Caco-2 (cell line): ENCODE data around the gene HES4. TPM values are rescaled to one million over a fixed set of nuclear protein-coding genes. Genes with fewer than 3 reads are reported as not detected.
A peak's percentile ranks its signal among the peaks of the same experiment; 100 is the strongest.

Experiments
- BruUV-seq: library from RNA; stranded (reverse); fragments of 400-500 nt; replicated peaks from 2 replicates; lab custom pipeline; 2021; lab: Mats Ljungman, UMichigan
- CTCF ChIA-PET: fragments of 300-600 bp; sonication (Branson Sonifier 250); formaldehyde crosslinking; loops from one replicate; lab custom pipeline; 2022; ENCODE audit warnings: antibody characterized with exemption; lab: Charles Lee
- POLR2A ChIA-PET: fragments of 300-600 bp; sonication (Branson Sonifier 250); formaldehyde crosslinking; loops from one replicate; lab custom pipeline; 2022; ENCODE audit warnings: antibody characterized with exemption; lab: Charles Lee
- DNase-seq, 2 experiments: peaks; one replicate each; pipeline versions ENCODE4 v3.0.0 to v3.0.0-alpha.2; 2020 to 2022
- H3K27me3 ChIP-seq: replicated peaks from 2 replicates; pipeline ENCODE4 v1.6.0; 2011; ENCODE audit warnings: low read length; ENCODE audit not compliant: control insufficient read depth, insufficient read depth
- H3K36me3 ChIP-seq: 2 replicates; pipeline ENCODE4 v1.5.1; 2011; ENCODE audit warnings: low read length; ENCODE audit not compliant: control insufficient read depth, insufficient read depth
- H3K4me1 ChIP-seq: fragments of 250-450 bp; sonication (Bioruptor Pico); 2 replicates; pipeline ENCODE4 v1.5.1; 2020; ENCODE audit warnings: mild to moderate bottlenecking
- H3K4me3 ChIP-seq: 2 replicates; pipeline ENCODE4 v1.5.1; 2011; ENCODE audit warnings: low read depth, mild to moderate bottlenecking, control low read depth, low read length
- H3K9me3 ChIP-seq: fragments of 250-450 bp; sonication (Bioruptor Pico); 2 replicates; pipeline ENCODE4 v1.5.1; 2020; ENCODE audit warnings: mild to moderate bottlenecking, moderate library complexity
- H3K27ac Mint-ChIP-seq: one replicate; pipeline ENCODE4 v1.8.0; 2022; ENCODE audit warnings: mixed read lengths; ENCODE audit not compliant: unreplicated experiment
- H3K27me3 Mint-ChIP-seq: one replicate; pipeline ENCODE4 v1.8.0; 2022; ENCODE audit warnings: mixed read lengths; ENCODE audit not compliant: insufficient read depth, unreplicated experiment
- H3K36me3 Mint-ChIP-seq: one replicate; pipeline ENCODE4 v1.8.0; 2022; ENCODE audit warnings: mild to moderate bottlenecking, mixed read lengths; ENCODE audit not compliant: insufficient read depth, unreplicated experiment
- H3K4me1 Mint-ChIP-seq: one replicate; pipeline ENCODE4 v1.8.0; 2022; ENCODE audit warnings: low read depth, mixed read lengths; ENCODE audit not compliant: unreplicated experiment
- H3K4me3 Mint-ChIP-seq: one replicate; pipeline ENCODE4 v1.8.0; 2022; ENCODE audit warnings: mild to moderate bottlenecking, moderate library complexity, mixed read lengths; ENCODE audit not compliant: unreplicated experiment
- H3K9me3 Mint-ChIP-seq: one replicate; pipeline ENCODE4 v1.8.0; 2022; ENCODE audit warnings: mixed read lengths; ENCODE audit not compliant: unreplicated experiment
- intact Hi-C: fragments of 100-400 bp; cut with micrococcal nuclease; formaldehyde crosslinking; loops from one replicate; pipeline ENCODE4 v1.10.0; 2022; ENCODE audit not compliant: unreplicated experiment
- total RNA-seq: library from RNA; stranded (reverse); gene quantifications from 2 replicates; pipeline ENCODE4 v1.2.3, GENCODE V29; 2022
- TF ChIP-seq, protein P1 (sequence below), 2 experiments: fragments of 200-600 bp in 1 of 2; IDR thresholded peaks; 1 replicate in 1 of 2; 2 replicates in 1 of 2; pipeline versions ENCODE4 v1.5.1 to v1.8.0; 2011 to 2022; ENCODE audit warnings: antibody characterized with exemption in 1 of 2, control low read depth in 1 of 2, inconsistent platforms in 1 of 2, low read depth in 1 of 2, low read length in 1 of 2, mild to moderate bottlenecking in 1 of 2, moderate library complexity in 1 of 2; ENCODE audit not compliant: insufficient read depth in 1 of 2, severe bottlenecking in 1 of 2, unreplicated experiment in 1 of 2

The HES4 gene
- total RNA-seq, 1 experiment from 2014 or later: 53.8 TPM

DNA sequence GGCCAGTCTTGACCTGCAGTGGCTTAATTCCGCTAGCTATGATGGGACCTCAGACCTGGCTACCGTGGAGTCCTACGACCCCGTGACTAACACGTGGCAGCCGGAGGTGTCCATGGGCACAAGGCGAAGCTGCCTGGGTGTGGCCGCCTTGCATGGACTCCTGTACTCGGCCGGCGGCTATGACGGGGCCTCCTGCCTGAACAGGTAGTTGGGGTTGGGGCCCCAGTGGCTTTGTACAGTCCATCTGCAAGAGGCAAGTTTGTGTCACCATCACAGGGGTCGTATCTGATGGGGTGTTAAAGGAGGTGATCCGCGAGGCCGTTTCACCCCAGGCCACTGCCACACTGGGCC, 36.6 kb downstream of the HES4 start:
- Histone ChIP-seq H3K36me3 (no peaks in the 10 kb centered on the region), H3K4me3 (no peak overlapping the region), H3K9me3 (no peaks in the 10 kb centered on the region), H3K4me1 (peaks cover 6% of the 10 kb centered on the region), H3K27me3 (no peaks in the 10 kb centered on the region)
- POLR2A ChIA-PET: no interaction called here
- intact Hi-C loops: no loop called here
- Mint-ChIP-seq H3K27me3 (no peaks in the 10 kb centered on the region), H3K4me3 (no peak overlapping the region), H3K4me1 (peaks cover 5% of the 10 kb centered on the region), H3K9me3 (no peaks in the 10 kb centered on the region), H3K27ac (no peak overlapping the region), H3K36me3 (peaks cover 18% of the 10 kb centered on the region)
- BruUV-seq: no TSS peak
- DNase-seq: no peak
- CTCF ChIA-PET: no interaction called here
- TF ChIP-seq, protein P1, sequence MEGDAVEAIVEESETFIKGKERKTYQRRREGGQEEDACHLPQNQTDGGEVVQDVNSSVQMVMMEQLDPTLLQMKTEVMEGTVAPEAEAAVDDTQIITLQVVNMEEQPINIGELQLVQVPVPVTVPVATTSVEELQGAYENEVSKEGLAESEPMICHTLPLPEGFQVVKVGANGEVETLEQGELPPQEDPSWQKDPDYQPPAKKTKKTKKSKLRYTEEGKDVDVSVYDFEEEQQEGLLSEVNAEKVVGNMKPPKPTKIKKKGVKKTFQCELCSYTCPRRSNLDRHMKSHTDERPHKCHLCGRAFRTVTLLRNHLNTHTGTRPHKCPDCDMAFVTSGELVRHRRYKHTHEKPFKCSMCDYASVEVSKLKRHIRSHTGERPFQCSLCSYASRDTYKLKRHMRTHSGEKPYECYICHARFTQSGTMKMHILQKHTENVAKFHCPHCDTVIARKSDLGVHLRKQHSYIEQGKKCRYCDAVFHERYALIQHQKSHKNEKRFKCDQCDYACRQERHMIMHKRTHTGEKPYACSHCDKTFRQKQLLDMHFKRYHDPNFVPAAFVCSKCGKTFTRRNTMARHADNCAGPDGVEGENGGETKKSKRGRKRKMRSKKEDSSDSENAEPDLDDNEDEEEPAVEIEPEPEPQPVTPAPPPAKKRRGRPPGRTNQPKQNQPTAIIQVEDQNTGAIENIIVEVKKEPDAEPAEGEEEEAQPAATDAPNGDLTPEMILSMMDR (IDR thresholded peaks at IDR 0.05; ENCODE audit: insufficient read depth in 1 of 2, low read depth in 1 of 2, low read length in 1 of 2, severe bottlenecking in 1 of 2, unreplicated experiment in 1 of 2): no peak

GRCh38 chr1:962381-963300, 37.3 kb downstream of the HES4 start:
- Mint-ChIP-seq H3K27ac (no peak overlapping the region), H3K4me1 (peaks cover 11% of the 10 kb centered on the region), H3K9me3 (no peaks in the 10 kb centered on the region), H3K4me3 (peak overlapping the region; percentile 35), H3K27me3 (no peaks in the 10 kb centered on the region), H3K36me3 (peaks cover 25% of the 10 kb centered on the region)
- Histone ChIP-seq H3K36me3 (no peaks in the 10 kb centered on the region), H3K27me3 (no peaks in the 10 kb centered on the region), H3K4me3 (no peak overlapping the region), H3K9me3 (no peaks in the 10 kb centered on the region), H3K4me1 (peaks cover 6% of the 10 kb centered on the region)
- ChIA-PET POLR2A (no interaction called here), CTCF (no interaction called here)
- intact Hi-C loops: no loop called here
- BruUV-seq: no TSS peak
- TF ChIP-seq, protein P1 (IDR thresholded peaks at IDR 0.05; ENCODE audit: insufficient read depth in 1 of 2, low read depth in 1 of 2, low read length in 1 of 2, severe bottlenecking in 1 of 2, unreplicated experiment in 1 of 2): no peak
- no peak for DNase-seq

GRCh38 chr1:961132-961669, 38.7 kb downstream of the HES4 start:
- H3K27me3 Mint-ChIP-seq: no peaks in the 10 kb centered on the region
- peaks cover 37% of the 10 kb centered on the region for H3K36me3 Mint-ChIP-seq
- H3K27ac Mint-ChIP-seq: no peak overlapping the region
- Histone ChIP-seq H3K4me1 (peaks cover 6% of the 10 kb centered on the region), H3K9me3 (no peaks in the 10 kb centered on the region), H3K36me3 (no peaks in the 10 kb centered on the region), H3K27me3 (no peaks in the 10 kb centered on the region), H3K4me3 (peak overlapping the region; percentile 67)
- H3K9me3 Mint-ChIP-seq: no peaks in the 10 kb centered on the region
- H3K4me1 Mint-ChIP-seq: peaks cover 15% of the 10 kb centered on the region
- DNase-seq: no peak
- peak overlapping the region; percentile 35 for H3K4me3 Mint-ChIP-seq
- TF ChIP-seq, protein P1 (IDR thresholded peaks at IDR 0.05; ENCODE audit: insufficient read depth in 1 of 2, low read depth in 1 of 2, low read length in 1 of 2, severe bottlenecking in 1 of 2, unreplicated experiment in 1 of 2): no peak
- no TSS peak for BruUV-seq
- intact Hi-C loops: no loop called here
- CTCF ChIA-PET: no interaction called here
- POLR2A ChIA-PET: interaction anchor here (0.6 kb wide), 1 partner anchor 42 kb away, joined by 4 read pairs; no protein-coding TSS in a partner anchor
